ENCODE data around the gene PRRC2C.

Gene PRRC2C

DNA sequence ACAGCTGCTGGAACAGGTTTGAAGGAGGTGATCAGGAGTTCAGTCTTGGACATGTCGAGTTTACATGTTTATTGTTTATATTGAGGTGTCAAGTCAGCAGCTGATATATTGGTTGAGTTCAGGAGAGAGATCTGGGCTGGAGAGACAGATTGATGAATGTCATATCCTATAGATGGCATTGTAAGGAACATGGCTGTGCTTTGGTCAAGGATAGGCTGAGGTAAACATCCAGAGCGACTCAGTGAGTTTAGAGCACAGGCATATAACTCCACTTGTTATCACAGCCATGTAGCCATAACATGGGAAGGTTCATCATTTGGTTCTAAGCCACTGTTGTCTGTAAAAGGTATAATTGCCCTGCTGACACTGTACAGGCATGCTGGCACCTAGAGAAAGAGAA lies 131.3 kb downstream of the PRRC2C start:
- Mint-ChIP-seq H3K4me3 (no peak overlapping the region), H3K9me3 (no peaks in the 10 kb centered on the region), H3K27ac (no peak overlapping the region), H3K36me3 (ENCODE audit: low read depth) (no peaks in the 10 kb centered on the region), H3K27me3 (ENCODE audit: low read depth, poor library complexity) (no peaks in the 10 kb centered on the region), H3K4me1 (peaks cover 9% of the 10 kb centered on the region)
- TF ChIP-seq, protein P1, sequence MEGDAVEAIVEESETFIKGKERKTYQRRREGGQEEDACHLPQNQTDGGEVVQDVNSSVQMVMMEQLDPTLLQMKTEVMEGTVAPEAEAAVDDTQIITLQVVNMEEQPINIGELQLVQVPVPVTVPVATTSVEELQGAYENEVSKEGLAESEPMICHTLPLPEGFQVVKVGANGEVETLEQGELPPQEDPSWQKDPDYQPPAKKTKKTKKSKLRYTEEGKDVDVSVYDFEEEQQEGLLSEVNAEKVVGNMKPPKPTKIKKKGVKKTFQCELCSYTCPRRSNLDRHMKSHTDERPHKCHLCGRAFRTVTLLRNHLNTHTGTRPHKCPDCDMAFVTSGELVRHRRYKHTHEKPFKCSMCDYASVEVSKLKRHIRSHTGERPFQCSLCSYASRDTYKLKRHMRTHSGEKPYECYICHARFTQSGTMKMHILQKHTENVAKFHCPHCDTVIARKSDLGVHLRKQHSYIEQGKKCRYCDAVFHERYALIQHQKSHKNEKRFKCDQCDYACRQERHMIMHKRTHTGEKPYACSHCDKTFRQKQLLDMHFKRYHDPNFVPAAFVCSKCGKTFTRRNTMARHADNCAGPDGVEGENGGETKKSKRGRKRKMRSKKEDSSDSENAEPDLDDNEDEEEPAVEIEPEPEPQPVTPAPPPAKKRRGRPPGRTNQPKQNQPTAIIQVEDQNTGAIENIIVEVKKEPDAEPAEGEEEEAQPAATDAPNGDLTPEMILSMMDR (IDR thresholded peaks at IDR 0.05) = no peak
- no peak for DNase-seq

DNA sequence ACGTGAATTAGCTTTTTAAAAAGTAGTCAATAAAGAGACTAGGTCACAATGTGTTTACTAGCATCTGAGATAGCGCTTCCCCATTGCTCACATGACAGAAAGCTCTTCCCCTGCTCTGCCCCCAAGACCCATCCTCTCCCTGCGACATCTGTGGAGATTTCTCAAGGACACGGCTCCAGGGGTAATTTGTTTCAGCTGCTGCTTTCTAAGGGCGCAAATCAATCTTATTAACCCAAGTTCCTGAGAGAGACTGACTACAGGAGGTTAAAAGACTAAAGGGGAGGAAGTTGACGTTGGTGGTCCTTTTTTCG lies 136.8 kb downstream of the PRRC2C start, which contains the start of gene MYOCOS:
Gene MYOCOS, plus strand, starts transcription at position 92 of the 311 bp plus-strand sequence. CDS start 1,641 bp downstream, outside the sequence.
- TF ChIP-seq, protein P1 (IDR thresholded peaks at IDR 0.05) = no peak

DNA sequence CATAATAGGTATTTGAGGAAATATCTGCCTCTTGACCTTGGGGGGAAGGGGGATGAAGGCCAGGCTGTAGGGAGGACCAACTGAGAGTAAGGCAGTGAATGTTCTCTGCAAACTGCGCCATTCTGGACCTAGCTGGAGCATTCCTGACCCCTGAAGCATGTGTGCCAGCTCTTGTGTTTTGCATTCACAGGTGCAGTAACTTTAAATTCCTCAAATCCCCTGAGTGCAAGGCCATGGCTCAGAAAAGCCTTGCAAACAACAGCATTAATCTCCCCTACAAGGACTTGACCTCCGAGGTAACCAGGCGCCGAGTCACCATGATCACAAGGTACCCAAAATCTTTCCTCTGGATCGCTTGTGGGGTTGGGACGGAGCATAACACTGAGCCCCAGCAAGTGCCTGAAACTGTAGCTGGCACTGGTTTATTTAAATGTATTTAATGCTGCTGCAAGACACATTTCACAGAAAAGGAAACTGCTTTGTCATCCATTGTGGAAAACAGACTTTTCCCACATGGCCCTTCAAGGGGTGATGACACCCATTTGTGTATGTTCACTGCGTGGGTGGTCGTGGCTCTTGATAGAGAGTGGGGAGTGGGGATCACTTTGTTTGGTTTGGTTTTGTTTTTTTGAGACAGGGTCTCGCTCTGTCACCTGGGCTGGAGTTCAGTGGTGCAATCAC lies 138.5 kb downstream of the PRRC2C start:
- peaks cover 25% of the 10 kb centered on the region for H3K4me1 Mint-ChIP-seq
- no peak overlapping the region for H3K4me3 Mint-ChIP-seq
- H3K27ac Mint-ChIP-seq = no peak overlapping the region
- no peaks in the 10 kb centered on the region for H3K9me3 Mint-ChIP-seq
- H3K36me3 Mint-ChIP-seq (ENCODE audit: low read depth) = no peaks in the 10 kb centered on the region
- peaks cover 8% of the 10 kb centered on the region for H3K27me3 Mint-ChIP-seq (ENCODE audit: low read depth, poor library complexity)
- TF ChIP-seq, protein P1 (IDR thresholded peaks at IDR 0.05) = no peak
- no peak for DNase-seq

More for the DNA sequence above, 136.8 kb downstream of the PRRC2C start, which contains the start of gene MYOCOS:
- Mint-ChIP-seq H3K27ac (peak within 1 kb of the TSS; percentile 95), H3K4me3 (no peak within 1 kb of the TSS), H3K9me3 (no peaks in the 10 kb centered on the region), H3K27me3 (ENCODE audit: low read depth, poor library complexity) (no peaks in the 10 kb centered on the region), H3K4me1 (peaks cover 25% of the 10 kb centered on the region), H3K36me3 (ENCODE audit: low read depth) (no peaks in the 10 kb centered on the region)
- no peak for DNase-seq

DNA sequence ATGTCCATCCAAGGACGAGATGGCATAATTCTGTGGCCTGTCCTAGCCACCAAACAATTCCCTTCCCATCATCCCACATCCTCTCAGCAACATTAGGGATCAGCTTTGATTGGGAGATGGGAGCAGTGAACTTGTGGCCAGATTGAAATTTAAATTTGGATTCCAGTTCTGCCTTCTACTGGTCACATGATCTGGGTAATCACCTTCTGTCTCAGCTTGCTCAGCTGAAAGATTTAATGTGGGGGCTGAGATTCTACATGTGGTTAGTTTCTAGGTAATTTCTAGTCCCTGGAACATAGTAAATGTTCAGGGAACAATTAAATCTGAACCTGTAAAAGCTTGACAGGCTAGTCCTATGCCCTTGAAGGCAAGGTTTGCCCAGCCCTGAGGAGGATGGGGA lies 139.9 kb downstream of the PRRC2C start:
- H3K27me3 Mint-ChIP-seq (ENCODE audit: low read depth, poor library complexity) = peaks cover 15% of the 10 kb centered on the region
- peak overlapping the region; percentile 32 for H3K27ac Mint-ChIP-seq
- H3K36me3 Mint-ChIP-seq (ENCODE audit: low read depth) = no peaks in the 10 kb centered on the region

DNA sequence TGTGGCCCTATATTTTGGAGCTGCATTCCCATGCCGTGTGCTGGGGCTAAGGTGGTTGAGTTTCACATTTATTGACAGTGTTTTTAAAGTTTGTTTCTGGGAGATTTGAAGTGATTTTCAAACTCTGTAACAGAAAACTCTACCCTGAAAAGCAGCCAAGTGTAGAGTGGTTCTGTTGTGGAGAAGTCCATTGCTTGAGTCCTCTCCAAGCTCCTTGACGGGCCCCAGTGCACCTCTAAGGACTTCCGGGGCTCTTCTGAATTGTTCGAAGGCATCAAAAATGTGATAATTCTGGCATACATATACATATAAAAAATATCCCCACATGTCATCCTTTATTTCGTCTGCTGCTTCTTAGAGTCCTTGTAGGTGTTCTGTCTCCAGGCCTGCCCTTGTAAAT lies 141.7 kb downstream of the PRRC2C start:
- peaks cover 4% of the 10 kb centered on the region for H3K9me3 Mint-ChIP-seq
- H3K27ac Mint-ChIP-seq = peak overlapping the region; percentile 86
- H3K36me3 Mint-ChIP-seq (ENCODE audit: low read depth) = no peaks in the 10 kb centered on the region
- TF ChIP-seq, protein P1 (IDR thresholded peaks at IDR 0.05) = no peak
- no peak for DNase-seq
- H3K4me3 Mint-ChIP-seq = no peak overlapping the region
- peaks cover 23% of the 10 kb centered on the region for H3K27me3 Mint-ChIP-seq (ENCODE audit: low read depth, poor library complexity)
- peaks cover 21% of the 10 kb centered on the region for H3K4me1 Mint-ChIP-seq

More for the DNA sequence above, 139.9 kb downstream of the PRRC2C start:
- Mint-ChIP-seq H3K4me1 (peaks cover 25% of the 10 kb centered on the region), H3K9me3 (no peaks in the 10 kb centered on the region), H3K4me3 (no peak overlapping the region)
- no peak for DNase-seq
- TF ChIP-seq, protein P1 (IDR thresholded peaks at IDR 0.05) = no peak

DNA sequence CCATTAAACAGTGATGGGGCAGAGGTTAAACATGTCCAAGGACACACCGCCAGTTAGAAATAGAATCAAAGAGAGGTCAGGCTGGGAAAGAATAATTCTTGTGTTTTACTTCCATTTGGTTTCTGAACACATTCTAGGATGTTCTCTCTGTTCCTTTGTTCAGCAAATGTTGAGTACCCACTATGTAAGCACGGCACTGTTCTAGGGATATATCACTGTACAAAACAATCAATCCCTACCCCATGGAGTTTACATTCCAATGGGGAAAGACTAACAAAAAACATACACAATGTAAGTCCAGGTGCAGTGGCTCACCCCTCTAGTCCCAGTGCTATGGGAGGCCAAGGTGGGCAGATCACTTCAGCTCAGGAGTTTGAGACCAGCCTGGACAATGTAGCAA lies 142.9 kb downstream of the PRRC2C start:
- H3K9me3 Mint-ChIP-seq = peaks cover 4% of the 10 kb centered on the region
- no peak overlapping the region for H3K27ac Mint-ChIP-seq
- no peak for DNase-seq
- H3K4me3 Mint-ChIP-seq = no peak overlapping the region
- H3K27me3 Mint-ChIP-seq (ENCODE audit: low read depth, poor library complexity) = peaks cover 27% of the 10 kb centered on the region
- TF ChIP-seq, protein P1 (IDR thresholded peaks at IDR 0.05) = no peak
- no peaks in the 10 kb centered on the region for H3K36me3 Mint-ChIP-seq (ENCODE audit: low read depth)
- peaks cover 14% of the 10 kb centered on the region for H3K4me1 Mint-ChIP-seq
